ENCODE results near the gene RMDN2. TPM values are rescaled to one million over a fixed set of nuclear protein-coding genes. Genes with fewer than 3 reads are reported as not detected.

The RMDN2 gene
- polyA plus RNA-seq, 1 donor (not counting 4 experiments of a cell fraction or from before 2014, with no cell fraction given) = 9.3 TPM

GRCh38 chr2:37890893-37891495, 34.1 kb upstream of the RMDN2 start:
- no peak overlapping the region for H3K4me3 ChIP-seq (ENCODE audit: control insufficient read depth in 2 of 3, extremely low read depth in 1 of 3, insufficient read depth in 2 of 3, low read depth in 1 of 3, low read length in 3 of 3)
- no peaks in the 10 kb centered on the region for H3K9me3 ChIP-seq (ENCODE audit: control insufficient read depth, low read depth, low read length)
- H3K36me3 ChIP-seq (ENCODE audit: control insufficient read depth in 2 of 2, extremely low read depth in 1 of 2, insufficient read depth in 2 of 2, low read length in 2 of 2) = no peaks in the 10 kb centered on the region
- no peak overlapping the region for H3K4me2 ChIP-seq (ENCODE audit: control insufficient read depth, extremely low read depth, insufficient read depth, low read depth, low read length)
- peaks cover 5% of the 10 kb centered on the region for H3K4me1 ChIP-seq (ENCODE audit: control insufficient read depth, extremely low read depth, insufficient read depth, low read length)
- dilution Hi-C loops (cut with MboI; ENCODE audit: extremely low pct_ligation_motif_present, low sequenced_read_pairs) = no loop called here
- TF ChIP-seq EZH2 (IDR thresholded peaks at IDR 0.05; ENCODE audit: low read length) (no peak), CTCF (optimal IDR thresholded peaks at IDR 0.05 in 1 of 3, IDR thresholded peaks at IDR 0.05 in 1 of 3, conservative IDR thresholded peaks at IDR 0.05 in 1 of 3; ENCODE audit: extremely low read depth in 1 of 3, insufficient read depth in 2 of 3, low read length in 3 of 3) (peak; percentile 68 to 86 (median 77))
- no peak overlapping the region for H3K9ac ChIP-seq (ENCODE audit: control insufficient read depth, extremely low read depth, insufficient read depth, low read length)
- DNase-seq (ENCODE audit: low read depth, low spot score) (no peak), FAIRE-seq (peak; percentile 13)
- H3K79me2 ChIP-seq (ENCODE audit: control insufficient read depth, insufficient read depth, low read length) = no peaks in the 10 kb centered on the region
- H3K27ac ChIP-seq (ENCODE audit: control insufficient read depth, insufficient read depth, low read length) = no peak overlapping the region
- no peak overlapping the region for H2AFZ ChIP-seq (ENCODE audit: control insufficient read depth, low read length)
- H4K20me1 ChIP-seq (ENCODE audit: control insufficient read depth, extremely low read depth, insufficient read depth, low read length) = no peaks in the 10 kb centered on the region
- H3K9me1 ChIP-seq (ENCODE audit: control insufficient read depth, extremely low read depth, insufficient read depth, low read length) = no peaks in the 10 kb centered on the region
- no peaks in the 10 kb centered on the region for H3K27me3 ChIP-seq (ENCODE audit: control insufficient read depth, extremely low read depth, insufficient read depth, low read length)

- no peak overlapping the region for H3K4me3 ChIP-seq (ENCODE audit: control insufficient read depth in 2 of 3, extremely low read depth in 1 of 3, insufficient read depth in 2 of 3, low read depth in 1 of 3, low read length in 3 of 3)
- H3K9me3 ChIP-seq (ENCODE audit: control insufficient read depth, low read depth, low read length) = no peaks in the 10 kb centered on the region
- dilution Hi-C loops (cut with MboI; ENCODE audit: extremely low pct_ligation_motif_present, low sequenced_read_pairs) = no loop called here
- no peaks in the 10 kb centered on the region for H4K20me1 ChIP-seq (ENCODE audit: control insufficient read depth, extremely low read depth, insufficient read depth, low read length)
- FAIRE-seq (no peak), DNase-seq (ENCODE audit: low read depth, low spot score) (no peak)
- H3K4me1 ChIP-seq (ENCODE audit: control insufficient read depth, extremely low read depth, insufficient read depth, low read length) = peaks cover 5% of the 10 kb centered on the region
- TF ChIP-seq CTCF (optimal IDR thresholded peaks at IDR 0.05 in 1 of 3, IDR thresholded peaks at IDR 0.05 in 1 of 3, conservative IDR thresholded peaks at IDR 0.05 in 1 of 3; ENCODE audit: extremely low read depth in 1 of 3, insufficient read depth in 2 of 3, low read length in 3 of 3) = no peak
- TF ChIP-seq EZH2 (IDR thresholded peaks at IDR 0.05; ENCODE audit: low read length) = no peak
- peak overlapping the region; percentile 12 for H2AFZ ChIP-seq (ENCODE audit: control insufficient read depth, low read length)
- H3K79me2 ChIP-seq (ENCODE audit: control insufficient read depth, insufficient read depth, low read length) = no peaks in the 10 kb centered on the region
- no peak overlapping the region for H3K4me2 ChIP-seq (ENCODE audit: control insufficient read depth, extremely low read depth, insufficient read depth, low read depth, low read length)
- no peaks in the 10 kb centered on the region for H3K27me3 ChIP-seq (ENCODE audit: control insufficient read depth, extremely low read depth, insufficient read depth, low read length)
- no peaks in the 10 kb centered on the region for H3K9me1 ChIP-seq (ENCODE audit: control insufficient read depth, extremely low read depth, insufficient read depth, low read length)
- H3K27ac ChIP-seq (ENCODE audit: control insufficient read depth, insufficient read depth, low read length) = no peak overlapping the region
- no peaks in the 10 kb centered on the region for H3K36me3 ChIP-seq (ENCODE audit: control insufficient read depth in 2 of 2, extremely low read depth in 1 of 2, insufficient read depth in 2 of 2, low read length in 2 of 2)
- H3K9ac ChIP-seq (ENCODE audit: control insufficient read depth, extremely low read depth, insufficient read depth, low read length) = no peak overlapping the region
These were observed 33.1 kb upstream of the RMDN2 start for GRCh38 chr2:37891846-37892435.

Measured in keratinocyte (primary cell).